HuH-7.5 (cell line): ENCODE results near the gene EIF4E1B.

Experiments used
- DNase-seq: peaks from one replicate; pipeline ENCODE4 v3.0.0; 2011; ENCODE audit warnings: low spot score

EIF4E1B gene

DNA sequence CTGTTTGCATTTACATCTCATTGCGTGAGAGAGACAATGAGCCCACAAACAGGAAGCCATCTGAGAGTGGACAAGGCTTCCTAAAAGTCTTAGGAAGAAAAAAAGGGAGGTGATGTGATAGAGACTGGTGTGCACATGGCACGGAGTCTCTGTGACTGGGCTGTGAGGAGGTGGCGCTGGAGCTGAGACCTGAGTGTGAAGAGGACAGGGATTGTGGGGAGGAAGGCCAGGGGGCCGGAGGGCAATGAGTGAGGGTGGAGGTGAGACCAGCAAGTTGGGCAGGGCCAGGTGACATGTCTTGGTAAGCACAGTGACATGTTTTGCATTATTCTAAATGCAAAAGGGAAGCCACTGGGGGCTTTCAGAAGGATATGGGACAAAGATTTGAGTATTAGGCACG is 61.9 kb downstream of the EIF4E1B start:
- no peak for DNase-seq

DNA sequence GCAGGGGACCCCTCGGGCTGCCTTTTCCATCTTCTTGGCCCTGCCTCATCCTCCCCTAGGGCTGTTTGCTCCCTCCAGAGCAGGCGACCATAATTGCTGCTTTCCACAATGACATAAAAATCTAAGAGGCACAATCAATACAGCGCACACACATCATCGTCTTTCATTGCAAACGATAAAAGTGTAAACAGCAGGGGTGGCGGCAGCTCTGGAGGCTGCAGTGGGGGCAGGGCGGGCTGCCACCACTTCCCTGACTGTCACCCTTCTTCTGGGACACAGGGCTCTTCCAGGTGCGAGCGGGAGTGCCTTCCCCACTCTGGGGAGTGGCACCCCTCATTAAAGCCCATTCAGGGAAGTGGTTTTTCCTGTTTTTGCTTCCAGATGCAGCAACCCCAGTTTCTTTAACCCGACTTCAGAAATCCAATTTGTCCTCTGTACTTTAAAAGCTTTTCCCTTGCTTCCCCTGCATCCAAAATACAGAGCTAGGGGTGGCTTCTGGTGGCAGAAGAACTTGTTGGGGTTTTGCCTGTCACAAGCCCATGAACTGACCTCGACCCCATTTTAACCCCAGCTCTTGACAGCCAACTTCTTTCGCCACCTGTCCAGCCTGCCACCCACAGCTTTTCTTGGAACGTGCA is 62.5 kb downstream of the EIF4E1B start:
- no peak for DNase-seq

DNA sequence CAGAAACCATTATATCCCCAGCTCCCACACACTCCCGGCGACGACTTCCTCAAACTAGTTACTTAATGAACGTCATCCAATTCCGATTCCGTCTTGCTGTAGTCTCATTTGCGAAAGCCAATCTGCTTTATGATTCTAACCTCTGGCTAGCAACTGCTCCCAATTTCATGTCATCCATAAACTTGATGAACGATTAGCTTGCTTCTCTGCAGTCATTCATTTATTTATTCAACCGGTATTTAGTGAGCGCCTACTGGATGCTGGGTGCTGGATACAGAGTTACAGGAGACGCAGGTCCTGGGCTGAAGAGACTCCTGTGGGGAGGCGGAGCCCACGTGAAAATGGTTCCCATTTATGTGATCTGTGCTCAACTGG is 63.0 kb downstream of the EIF4E1B start:
- DNase-seq = no peak

DNA sequence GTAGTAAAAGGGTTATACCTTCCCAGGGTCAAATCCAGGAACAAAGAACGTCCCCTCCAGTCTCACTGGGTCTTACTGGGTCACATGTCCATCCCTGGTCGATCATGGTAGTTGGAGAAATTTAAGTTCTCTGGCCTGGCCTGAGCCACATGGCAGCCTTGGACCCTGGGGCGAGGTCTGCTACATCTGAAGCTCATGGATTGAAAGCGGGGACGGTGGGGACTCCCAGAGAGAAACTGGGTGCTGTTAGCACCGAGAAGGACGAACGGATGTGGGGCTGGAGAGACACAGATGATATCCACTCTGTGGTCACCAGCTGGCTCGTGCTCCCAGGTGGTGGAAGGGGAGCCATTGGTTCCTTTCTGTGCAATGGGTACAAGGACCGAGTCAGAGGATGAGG is 63.7 kb downstream of the EIF4E1B start:
- DNase-seq = no peak

DNA sequence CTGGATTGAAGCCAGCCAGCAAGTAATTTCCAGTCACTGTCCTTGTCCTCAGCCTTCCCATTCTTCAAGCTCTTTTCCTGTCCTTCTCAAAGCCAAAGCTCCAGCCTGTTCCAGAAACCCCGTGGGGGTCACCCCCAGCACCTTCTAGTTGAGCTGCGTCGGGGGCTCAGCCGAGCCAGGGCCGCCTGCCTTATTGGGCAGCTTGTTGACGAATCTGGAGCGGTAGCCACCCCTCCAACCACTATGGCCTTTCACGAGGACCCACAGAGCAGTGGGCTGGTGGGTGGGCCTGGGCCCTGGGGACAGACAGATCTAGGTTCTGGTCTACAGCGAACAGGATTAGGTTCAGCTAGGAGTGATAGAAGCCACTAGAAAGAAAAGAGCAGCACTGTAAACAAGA is 64.2 kb downstream of the EIF4E1B start:
- no peak for DNase-seq

DNA sequence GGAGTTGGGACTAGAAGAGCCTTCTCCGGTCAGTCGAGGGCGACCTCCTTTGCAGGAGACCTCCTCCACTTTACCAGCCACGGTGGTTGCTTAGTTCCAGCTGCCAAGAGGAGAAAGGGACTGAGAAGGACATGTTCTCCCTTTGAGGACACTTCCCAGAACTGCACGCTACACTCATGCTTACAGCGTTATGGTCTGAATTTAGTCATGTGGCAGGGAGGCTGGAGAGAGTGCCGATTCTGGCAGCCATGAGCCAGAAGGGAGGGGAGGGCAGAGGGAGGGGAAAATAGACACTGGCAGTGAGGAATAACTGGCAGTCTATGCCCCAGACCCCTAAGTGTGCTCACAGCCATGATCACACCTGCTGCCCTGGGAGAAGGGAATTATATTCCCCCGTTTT is 64.6 kb downstream of the EIF4E1B start:
- DNase-seq = no peak
